H9 (cell line): Measurements from ENCODE around the gene CDH4. TPM values are rescaled to one million over a fixed set of nuclear protein-coding genes. Genes with fewer than 3 reads are reported as not detected.

Experiments used
- DNase-seq: peaks from one replicate; pipeline ENCODE4 v3.0.0-alpha.2; 2017
- H2AFZ ChIP-seq: one replicate; pipeline ENCODE4 v1.6.1; 2013; ENCODE audit warnings: mild to moderate bottlenecking, low read length, control low read depth, moderate library complexity
- H2AK5ac ChIP-seq: 2 replicates; pipeline ENCODE4 v1.6.1; 2013; ENCODE audit warnings: low read length, control low read depth, mixed read lengths; ENCODE audit not compliant: insufficient read length
- H2BK120ac ChIP-seq: one replicate; pipeline ENCODE4 v1.6.1; 2013; ENCODE audit warnings: low read depth, mild to moderate bottlenecking, low read length, control low read depth, inconsistent platforms; ENCODE audit not compliant: poor library complexity, severe bottlenecking
- H2BK12ac ChIP-seq: 2 replicates; pipeline ENCODE4 v1.6.1; 2013; ENCODE audit warnings: low read length, control low read depth, mixed read lengths, low read depth; ENCODE audit not compliant: insufficient read length
- H2BK15ac ChIP-seq: 2 replicates; pipeline ENCODE4 v1.6.1; 2013; ENCODE audit warnings: low read depth, low read length, control low read depth
- H2BK20ac ChIP-seq: one replicate; pipeline ENCODE4 v1.6.1; 2013; ENCODE audit warnings: low read depth, mild to moderate bottlenecking, low read length, control low read depth, inconsistent platforms; ENCODE audit not compliant: poor library complexity, severe bottlenecking
- H2BK5ac ChIP-seq: 2 replicates; pipeline ENCODE4 v1.6.1; 2013; ENCODE audit warnings: low read length, control low read depth, mixed read lengths; ENCODE audit not compliant: insufficient read length
- H3K14ac ChIP-seq: 2 replicates; pipeline ENCODE4 v1.6.1; 2013; ENCODE audit warnings: low read length, control low read depth; ENCODE audit not compliant: insufficient read depth
- H3K18ac ChIP-seq: 2 replicates; pipeline ENCODE4 v1.6.1; 2013; ENCODE audit warnings: low read depth, mild to moderate bottlenecking, mixed read lengths, low read length, control low read depth; ENCODE audit not compliant: insufficient read length
- H3K23ac ChIP-seq: 2 replicates; pipeline ENCODE4 v1.6.1; 2013; ENCODE audit warnings: low read length, control low read depth, mixed read lengths, low read depth; ENCODE audit not compliant: insufficient read length
- H3K23me2 ChIP-seq: 2 replicates; pipeline ENCODE4 v1.6.1; 2013; ENCODE audit warnings: low read depth, mild to moderate bottlenecking, mixed read lengths, low read length, control low read depth; ENCODE audit not compliant: insufficient read length, poor library complexity, severe bottlenecking
- H3K27ac ChIP-seq: 2 replicates; pipeline ENCODE4 v1.5.1; 2013; ENCODE audit warnings: low read length, control low read depth, mixed read lengths, low read depth; ENCODE audit not compliant: insufficient read length
- H3K27me3 ChIP-seq: 2 replicates; pipeline ENCODE4 v1.6.1; 2013; ENCODE audit warnings: low read length, control low read depth, inconsistent platforms; ENCODE audit not compliant: insufficient read depth
- H3K4ac ChIP-seq: 2 replicates; pipeline ENCODE4 v1.6.1; 2013; ENCODE audit warnings: low read depth, mild to moderate bottlenecking, control low read depth, inconsistent platforms, low read length, moderate library complexity
- H3K4me1 ChIP-seq: 2 replicates; pipeline ENCODE4 v1.6.1; 2013; ENCODE audit warnings: low read length, control low read depth, inconsistent platforms; ENCODE audit not compliant: insufficient read depth
- H3K4me2 ChIP-seq: 2 replicates; pipeline ENCODE4 v1.6.1; 2013; ENCODE audit warnings: low read length, control low read depth, mixed read lengths; ENCODE audit not compliant: insufficient read length, insufficient read depth
- H3K56ac ChIP-seq: 2 replicates; pipeline ENCODE4 v1.6.1; 2013; ENCODE audit warnings: low read depth, mild to moderate bottlenecking, mixed read lengths, low read length, control low read depth; ENCODE audit not compliant: insufficient read length
- H3K79me1 ChIP-seq: 2 replicates; pipeline ENCODE4 v1.6.1; 2013; ENCODE audit warnings: low read depth, mild to moderate bottlenecking, moderate library complexity, low read length, control low read depth, inconsistent platforms; ENCODE audit not compliant: insufficient read depth, poor library complexity, severe bottlenecking
- H3K79me2 ChIP-seq: 2 replicates; pipeline ENCODE4 v1.6.1; 2013; ENCODE audit warnings: low read length, control low read depth, inconsistent platforms; ENCODE audit not compliant: insufficient read depth
- H3K9ac ChIP-seq: 2 replicates; pipeline ENCODE4 v1.6.1; 2013; ENCODE audit warnings: low read length, control low read depth, mixed read lengths; ENCODE audit not compliant: insufficient read length; ENCODE audit errors: extremely low read depth
- H3K9me3 ChIP-seq: one replicate; pipeline ENCODE4 v1.6.1; 2013; ENCODE audit warnings: low read depth, low read length, inconsistent platforms; ENCODE audit not compliant: control insufficient read depth
- H3T11ph ChIP-seq: one replicate; pipeline ENCODE4 v1.6.1; 2013; ENCODE audit warnings: mild to moderate bottlenecking, low read length, control low read depth, inconsistent platforms
- H4K20me1 ChIP-seq: one replicate; pipeline ENCODE4 v1.6.1; 2013; ENCODE audit not compliant: control insufficient read depth, insufficient read length, insufficient read depth
- H4K5ac ChIP-seq: 2 replicates; pipeline ENCODE4 v1.6.1; 2013; ENCODE audit warnings: low read depth, mild to moderate bottlenecking, mixed read lengths, low read length, control low read depth; ENCODE audit not compliant: insufficient read length
- H4K8ac ChIP-seq: replicated peaks from 2 replicates; pipeline ENCODE4 v1.6.1; 2013; ENCODE audit warnings: low read length, control low read depth, mixed read lengths, low read depth; ENCODE audit not compliant: insufficient read length
- H4K91ac ChIP-seq: 2 replicates; pipeline ENCODE4 v1.6.1; 2013; ENCODE audit warnings: low read depth, mild to moderate bottlenecking, moderate library complexity, mixed read lengths, low read length, control low read depth; ENCODE audit not compliant: insufficient read length
- H3K27ac Mint-ChIP-seq, 3 experiments: 2 replicates in 2 of 3; 3 replicates in 1 of 3; pipeline ENCODE4 v1.8.0; 2020 to 2021; ENCODE audit warnings: mixed read lengths in 3 of 3, mild to moderate bottlenecking in 1 of 3, moderate library complexity in 1 of 3
- H3K27me3 Mint-ChIP-seq: 2 replicates; pipeline ENCODE4 v1.8.0; 2021; ENCODE audit warnings: low read depth, mild to moderate bottlenecking, moderate library complexity, mixed read lengths
- H3K36me3 Mint-ChIP-seq, 3 experiments: 2 replicates in 2 of 3; 3 replicates in 1 of 3; pipeline ENCODE4 v1.8.0; 2020 to 2021; ENCODE audit warnings: low read depth in 3 of 3, mixed read lengths in 3 of 3; ENCODE audit not compliant: insufficient read depth in 1 of 3
- H3K4me1 Mint-ChIP-seq, 2 experiments: 2 replicates each; pipeline ENCODE4 v1.8.0; 2020; ENCODE audit warnings: mixed read lengths in 2 of 2
- H3K4me3 Mint-ChIP-seq, 2 experiments: 2 replicates in 1 of 2; 3 replicates in 1 of 2; pipeline ENCODE4 v1.8.0; 2020 to 2021; ENCODE audit warnings: mild to moderate bottlenecking in 2 of 2, mixed read lengths in 2 of 2, moderate library complexity in 1 of 2
- H3K9me3 Mint-ChIP-seq, 2 experiments: 2 replicates in 1 of 2; 3 replicates in 1 of 2; pipeline ENCODE4 v1.8.0; 2020; ENCODE audit warnings: mild to moderate bottlenecking in 2 of 2, mixed read lengths in 2 of 2, moderate library complexity in 1 of 2
- WGBS: extraction: QIAGEN DNeasy Blood & Tissue Kit; methylation state at CpG from one replicate; pipeline ENCODE4 v1.1.7; 2013; ENCODE audit warnings: missing lambda C conversion rate, low lambda C conversion rate, mixed read lengths; ENCODE audit not compliant: insufficient read length; ENCODE audit errors: extremely low coverage; 5-methylcytosine and 5-hydroxymethylcytosine counted together
- total RNA-seq: library from RNA; stranded (reverse); gene quantifications from 2 replicates; pipeline ENCODE4 v1.2.1, GENCODE V29; 2021
- TF ChIP-seq, protein P1 (sequence below): fragments of 200-600 bp; sonication (generic); conservative IDR thresholded peaks from 3 replicates; pipeline ENCODE4 v1.8.0; 2021; ENCODE audit warnings: antibody characterized with exemption, mild to moderate bottlenecking

Gene CDH4
- total RNA-seq, 1 experiment from 2014 or later = 3.0 TPM

DNA sequence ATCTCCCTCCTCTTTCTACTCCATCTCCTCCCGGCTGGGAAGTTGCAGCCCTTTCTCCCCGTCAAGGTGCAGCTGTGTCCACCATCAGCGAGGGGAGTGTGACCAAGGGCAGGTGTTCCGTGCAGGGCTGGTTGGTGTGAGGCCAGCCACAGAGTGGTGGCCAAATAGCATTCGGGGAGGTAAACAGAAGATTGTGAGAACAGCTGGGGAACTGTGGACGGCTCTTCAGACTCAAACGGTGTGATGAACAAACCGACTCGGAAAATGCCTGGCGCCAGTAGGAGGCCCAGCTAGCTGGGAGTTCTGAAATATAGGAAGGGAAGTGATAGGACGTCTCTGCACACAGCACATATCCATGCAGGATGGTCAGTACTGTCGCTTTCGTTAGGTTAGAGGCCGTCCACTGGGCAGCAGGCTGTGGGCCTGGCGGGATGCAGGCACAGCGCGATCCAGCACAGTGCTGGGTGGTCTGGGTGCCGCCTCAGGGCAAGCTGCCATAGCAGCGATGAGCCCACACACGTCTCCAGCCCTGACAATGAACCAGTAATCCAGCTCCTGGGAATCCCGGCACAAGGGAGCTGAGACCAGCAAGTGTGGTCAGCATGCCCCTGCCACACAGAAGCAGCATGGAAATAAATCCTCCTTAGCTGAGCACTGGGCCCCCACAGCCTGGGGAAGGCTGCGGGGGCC, 555.6 kb downstream of the CDH4 start:
- H2BK12ac ChIP-seq = no peak overlapping the region
- no peak overlapping the region for H2BK5ac ChIP-seq
- H3K27ac Mint-ChIP-seq = no peak overlapping the region
- H3K9ac ChIP-seq = no peak overlapping the region
- H3K79me1 ChIP-seq = no peaks in the 10 kb centered on the region
- no peaks in the 10 kb centered on the region; the same call in 1 of the 2 replicates for H3K27me3 ChIP-seq
- H3K27me3 Mint-ChIP-seq = peaks cover 47% of the 10 kb centered on the region
- no peaks in the 10 kb centered on the region for H3K4me1 ChIP-seq
- H3K4me3 Mint-ChIP-seq = no peak overlapping the region
- no peak overlapping the region for H2BK20ac ChIP-seq
- no peak overlapping the region for H2BK15ac ChIP-seq
- H3K4me1 Mint-ChIP-seq = peaks cover 11 to 29% of the 10 kb centered on the region in 2 experiments
- H3K36me3 Mint-ChIP-seq = no peaks in the 10 kb centered on the region
- H3K79me2 ChIP-seq = no peaks in the 10 kb centered on the region
- no peak overlapping the region for H2BK120ac ChIP-seq
- H4K91ac ChIP-seq = no peak overlapping the region
- H3K56ac ChIP-seq = no peak overlapping the region
- H3K9me3 ChIP-seq = no peaks in the 10 kb centered on the region
- H4K20me1 ChIP-seq = no peaks in the 10 kb centered on the region
- H3K27ac ChIP-seq = no peak overlapping the region
- no peak overlapping the region for H3T11ph ChIP-seq
- no peak overlapping the region for H4K5ac ChIP-seq
- H3K4ac ChIP-seq = no peak overlapping the region
- H3K4me2 ChIP-seq = no peak overlapping the region
- no peak overlapping the region; the same call in 1 of the 2 replicates for H3K14ac ChIP-seq
- H3K18ac ChIP-seq = no peak overlapping the region
- no peaks in the 10 kb centered on the region for H3K9me3 Mint-ChIP-seq
- TF ChIP-seq, protein P1, sequence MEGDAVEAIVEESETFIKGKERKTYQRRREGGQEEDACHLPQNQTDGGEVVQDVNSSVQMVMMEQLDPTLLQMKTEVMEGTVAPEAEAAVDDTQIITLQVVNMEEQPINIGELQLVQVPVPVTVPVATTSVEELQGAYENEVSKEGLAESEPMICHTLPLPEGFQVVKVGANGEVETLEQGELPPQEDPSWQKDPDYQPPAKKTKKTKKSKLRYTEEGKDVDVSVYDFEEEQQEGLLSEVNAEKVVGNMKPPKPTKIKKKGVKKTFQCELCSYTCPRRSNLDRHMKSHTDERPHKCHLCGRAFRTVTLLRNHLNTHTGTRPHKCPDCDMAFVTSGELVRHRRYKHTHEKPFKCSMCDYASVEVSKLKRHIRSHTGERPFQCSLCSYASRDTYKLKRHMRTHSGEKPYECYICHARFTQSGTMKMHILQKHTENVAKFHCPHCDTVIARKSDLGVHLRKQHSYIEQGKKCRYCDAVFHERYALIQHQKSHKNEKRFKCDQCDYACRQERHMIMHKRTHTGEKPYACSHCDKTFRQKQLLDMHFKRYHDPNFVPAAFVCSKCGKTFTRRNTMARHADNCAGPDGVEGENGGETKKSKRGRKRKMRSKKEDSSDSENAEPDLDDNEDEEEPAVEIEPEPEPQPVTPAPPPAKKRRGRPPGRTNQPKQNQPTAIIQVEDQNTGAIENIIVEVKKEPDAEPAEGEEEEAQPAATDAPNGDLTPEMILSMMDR = no peak
- H4K8ac ChIP-seq = no peak overlapping the region
- no CpG with 5 or more reads among the region's 22 CpGs for WGBS
- H3K23me2 ChIP-seq = no peaks in the 10 kb centered on the region
- H2AFZ ChIP-seq = no peak overlapping the region
- H2AK5ac ChIP-seq = no peak overlapping the region
- no peak overlapping the region for H3K23ac ChIP-seq
- no peak for DNase-seq
